ENCODE measurements around the gene GGN.
"Not testable (repeated sequence)": the region's sequence is repeated elsewhere in the genome, so short reads cannot be mapped to it uniquely, and the experiment has no call there.

The GGN gene

GRCh38 chr19:38340927-38341326 is 46.9 kb downstream of the GGN start:
- H3K27me3 Mint-ChIP-seq: no peaks in the 10 kb centered on the region
- ATAC-seq (no peak), DNase-seq (no peak)
- H3K4me3 Mint-ChIP-seq: no peak overlapping the region
- no peak overlapping the region for H3K27ac Mint-ChIP-seq
- no peaks in the 10 kb centered on the region for H3K9me3 Mint-ChIP-seq
- H3K4me1 Mint-ChIP-seq: peaks cover 28% of the 10 kb centered on the region

GRCh38 chr19:38339011-38339410 is 48.8 kb downstream of the GGN start:
- peak overlapping the region in 1 of 2 donors; percentile 2 for H3K27ac Mint-ChIP-seq
- peaks cover 28% of the 10 kb centered on the region for H3K4me1 Mint-ChIP-seq
- H3K4me3 Mint-ChIP-seq: not testable (repeated sequence)

GRCh38 chr19:38337360-38337653 is 50.5 kb downstream of the GGN start:
- ATAC-seq: no peak
- no peak for DNase-seq
- peaks cover 28% of the 10 kb centered on the region for H3K4me1 Mint-ChIP-seq
- H3K4me3 Mint-ChIP-seq: peak overlapping the region; percentile 94 to 99
- peak overlapping the region; percentile 77 to 98 for H3K27ac Mint-ChIP-seq
- no peaks in the 10 kb centered on the region for H3K27me3 Mint-ChIP-seq
- H3K9me3 Mint-ChIP-seq: no peaks in the 10 kb centered on the region

More at GRCh38 chr19:38339011-38339410, 48.8 kb downstream of the GGN start:
- H3K9me3 Mint-ChIP-seq, H3K27me3 Mint-ChIP-seq, ATAC-seq, DNase-seq: not testable (repeated sequence)

GRCh38 chr19:38336638-38337359 is 51.0 kb downstream of the GGN start:
- DNase-seq (peak; percentile 97), ATAC-seq (peak; percentile 72)
- Mint-ChIP-seq H3K27ac (peak overlapping the region; percentile 77 to 98), H3K4me1 (peaks cover 28% of the 10 kb centered on the region), H3K4me3 (peak overlapping the region; percentile 94 to 99), H3K27me3 (no peaks in the 10 kb centered on the region), H3K9me3 (no peaks in the 10 kb centered on the region)

- ATAC-seq (peak; percentile 81), DNase-seq (peak; percentile 96 to 97)
- peaks cover 26% of the 10 kb centered on the region for H3K4me1 Mint-ChIP-seq
- H3K27ac Mint-ChIP-seq: peak overlapping the region; percentile 77 to 98
- peak overlapping the region; percentile 94 to 99 for H3K4me3 Mint-ChIP-seq
- H3K9me3 Mint-ChIP-seq: no peaks in the 10 kb centered on the region
- H3K27me3 Mint-ChIP-seq: no peaks in the 10 kb centered on the region
Measured at GRCh38 chr19:38335949-38336637, 51.7 kb downstream of the GGN start.
